ENCODE results near the gene RPL15. TPM values are rescaled to one million over a fixed set of nuclear protein-coding genes. Genes with fewer than 3 reads are reported as not detected.

The RPL15 gene
- total RNA-seq, 2 donors from 2014 or later: 2,157 to 2,530 TPM

Other genes starting within 250 kb of the RPL15 start
- gene UBE2E1, start 111.2 kb upstream of the RPL15 start, total RNA-seq: 10 to 100 TPM; 61.4 to 86.9 TPM
- 1 to 10 TPM; 5.1 to 6.2 TPM for gene NKIRAS1, start 142 bp upstream of the RPL15 start, total RNA-seq
- 10 to 100 TPM; 10.6 to 15.9 TPM for gene NR1D2, start 28.2 kb downstream of the RPL15 start, total RNA-seq

Measured in activated T-helper 17 cell treated with anti-CD3 and anti-CD28 coated beads, Interleukin-2, amount 50 U/mL, for 72 hours (primary cell).